GM19452 (cell line): ENCODE measurements around the gene CCDC149.
A peak's percentile ranks its signal among the peaks of the same experiment; 100 is the strongest.

Experiments used
- ATAC-seq: cut with Tn5 transposase; IDR thresholded peaks from one replicate; pipeline ENCODE4 v1.9.1; 2021; ENCODE audit not compliant: unreplicated experiment

The CCDC149 gene

DNA sequence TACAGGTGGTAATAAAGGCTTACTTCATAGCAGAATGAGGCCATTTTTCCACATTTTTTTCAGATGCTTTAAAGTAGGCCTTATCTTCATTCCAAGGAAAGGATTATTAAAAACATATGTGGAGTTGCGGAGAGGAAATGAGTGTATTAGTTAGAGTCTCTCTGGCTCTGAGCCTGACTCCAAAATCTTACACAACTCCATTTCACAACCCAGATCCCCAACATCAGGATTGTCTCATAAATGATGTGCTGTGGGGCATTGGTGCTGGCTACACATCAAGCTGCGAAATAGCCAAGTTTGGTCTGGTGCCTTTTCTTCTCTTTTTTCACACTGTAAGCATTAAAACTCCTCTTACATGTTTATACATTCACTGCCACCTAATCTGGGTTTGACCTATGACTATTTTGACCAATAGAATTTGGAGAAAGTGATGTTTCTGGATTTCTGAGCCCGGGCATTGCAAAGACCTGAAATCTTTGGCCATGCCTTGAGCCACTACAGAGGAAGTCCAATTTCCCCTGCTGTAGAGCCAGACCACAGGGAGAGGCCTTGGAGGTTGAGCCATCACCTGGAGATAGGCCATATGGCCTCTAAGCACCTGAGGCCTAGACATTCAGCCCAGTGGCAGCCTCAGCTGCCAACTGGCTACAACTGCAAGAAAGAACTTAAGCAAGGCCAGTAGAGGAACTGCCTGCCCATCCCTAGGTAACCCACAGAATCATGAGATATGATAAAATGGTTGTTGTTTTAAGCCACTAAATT is 134.2 kb downstream of the CCDC149 start:
- ATAC-seq: no peak

DNA sequence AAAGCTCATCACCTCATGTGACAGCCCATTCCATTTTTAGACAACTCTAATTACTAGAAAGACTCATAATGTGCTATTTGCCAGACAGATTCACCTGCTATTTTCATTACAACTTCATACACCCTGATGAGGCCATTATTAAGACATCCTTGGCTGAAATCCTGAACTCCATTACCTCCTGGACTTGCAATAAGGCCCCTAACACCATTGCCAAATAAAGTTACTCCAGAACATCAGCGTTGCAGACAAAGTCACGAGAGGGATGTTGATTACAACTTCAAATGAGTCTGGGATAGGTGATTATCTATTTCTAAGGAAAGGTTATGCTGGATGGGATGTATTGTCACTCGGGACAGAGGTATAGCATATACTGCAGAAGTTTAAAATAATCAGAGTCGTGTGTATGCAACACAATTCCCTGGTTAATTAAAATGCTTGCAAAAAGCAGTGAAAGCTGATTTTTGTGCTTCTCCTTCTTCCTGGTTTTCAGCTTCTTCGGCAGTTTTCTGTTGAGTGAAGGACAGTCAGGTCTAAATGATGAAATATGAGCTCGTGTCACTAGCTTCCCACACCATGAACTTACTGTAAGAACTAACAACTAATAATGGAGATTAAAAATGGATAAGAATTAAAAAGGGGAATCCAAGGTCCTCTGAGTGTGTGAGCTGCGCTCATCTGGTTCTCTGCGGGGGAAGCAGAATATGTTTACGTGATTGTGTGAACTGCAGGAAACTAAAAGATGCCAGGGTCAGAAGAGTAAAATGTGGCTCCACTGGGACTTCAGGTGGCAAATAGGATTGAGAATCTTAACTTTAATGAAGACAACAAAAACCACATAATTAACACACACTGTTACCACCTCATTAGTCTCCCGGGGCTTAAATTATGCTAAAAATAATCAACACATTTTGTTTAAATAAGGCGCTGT is 135.0 kb downstream of the CCDC149 start:
- no peak for ATAC-seq

DNA sequence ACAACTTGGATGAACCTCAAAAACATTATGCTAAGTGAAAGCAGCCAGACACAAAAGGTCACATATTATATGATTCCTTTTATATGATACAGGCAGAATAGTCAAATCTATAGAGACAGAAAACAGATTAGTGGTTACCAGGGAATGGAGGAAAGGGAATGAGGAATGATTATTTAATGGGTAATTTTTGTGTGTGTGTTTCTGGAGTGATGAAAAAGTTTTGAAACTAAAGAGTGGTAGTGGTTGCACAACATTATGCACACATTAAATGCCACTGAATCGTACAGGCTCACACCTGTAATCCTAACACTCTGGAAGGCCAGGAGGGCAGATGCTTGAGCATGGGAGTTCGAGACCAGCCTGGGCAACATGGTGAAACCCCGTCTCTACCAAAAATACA is 137.1 kb downstream of the CCDC149 start:
- ATAC-seq: no peak

DNA sequence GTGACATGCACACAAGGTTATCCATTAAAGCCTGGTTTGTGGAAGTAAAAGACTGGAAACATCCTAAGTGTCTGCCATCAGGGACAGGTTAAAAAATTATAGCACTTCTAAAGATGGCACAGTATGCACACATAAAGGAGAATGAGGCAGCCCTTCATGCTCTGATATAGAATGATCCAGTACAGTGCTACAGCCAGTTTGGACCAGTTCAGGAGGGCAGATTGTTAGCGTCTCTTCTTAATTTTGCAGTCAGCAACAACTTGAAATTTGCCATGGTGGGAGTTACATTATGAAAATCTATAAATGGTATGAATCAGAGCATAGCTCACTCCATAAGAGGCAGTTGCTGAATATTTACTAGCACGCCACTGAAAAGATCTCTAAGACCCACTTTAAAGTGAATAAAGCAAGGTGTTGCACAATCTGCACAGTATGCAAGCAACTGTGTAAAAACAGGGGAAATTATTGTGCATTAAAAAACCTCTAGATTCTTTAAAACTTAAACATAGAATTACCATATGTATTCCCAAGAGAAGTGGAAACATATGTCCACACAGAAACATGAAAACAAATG is 137.7 kb downstream of the CCDC149 start:
- no peak for ATAC-seq

DNA sequence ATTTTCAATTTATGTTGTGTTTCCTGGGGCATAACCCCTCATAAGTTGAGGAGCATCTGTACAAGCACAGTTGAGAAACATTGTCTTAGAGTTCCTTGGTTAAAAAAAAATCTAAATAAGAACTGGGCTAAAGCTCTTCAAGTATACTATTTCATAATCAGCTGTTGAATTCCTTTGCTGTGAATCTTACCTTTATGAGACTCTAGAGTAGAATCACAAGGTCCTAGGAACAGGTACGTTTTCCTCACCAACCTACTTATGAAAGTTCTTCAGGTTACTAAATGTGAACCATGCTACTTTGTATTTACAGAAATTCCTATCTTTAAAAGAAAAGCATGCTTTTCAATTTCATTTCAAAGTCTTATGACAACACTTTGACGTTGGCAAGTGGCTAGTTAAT is 138.4 kb downstream of the CCDC149 start:
- no peak for ATAC-seq

DNA sequence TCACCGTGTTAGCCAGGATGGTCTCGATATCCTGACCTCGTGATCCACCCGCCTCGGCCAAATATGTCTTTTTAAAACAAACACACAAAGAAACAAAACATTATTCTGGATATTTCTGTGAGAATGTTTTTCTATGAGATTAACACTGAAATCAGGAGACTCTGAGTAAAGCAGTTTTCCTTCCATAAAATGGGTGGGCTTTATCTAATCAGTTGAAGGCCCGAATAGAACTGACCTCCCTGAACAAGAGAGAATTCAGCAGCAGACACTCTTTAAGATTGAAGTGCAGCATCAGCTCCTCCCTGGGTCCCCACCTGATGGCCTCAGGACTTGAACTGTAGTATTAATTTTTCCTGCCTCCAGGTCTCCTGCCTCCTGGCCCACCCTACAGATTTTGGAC is 139.9 kb downstream of the CCDC149 start:
- ATAC-seq: no peak

DNA sequence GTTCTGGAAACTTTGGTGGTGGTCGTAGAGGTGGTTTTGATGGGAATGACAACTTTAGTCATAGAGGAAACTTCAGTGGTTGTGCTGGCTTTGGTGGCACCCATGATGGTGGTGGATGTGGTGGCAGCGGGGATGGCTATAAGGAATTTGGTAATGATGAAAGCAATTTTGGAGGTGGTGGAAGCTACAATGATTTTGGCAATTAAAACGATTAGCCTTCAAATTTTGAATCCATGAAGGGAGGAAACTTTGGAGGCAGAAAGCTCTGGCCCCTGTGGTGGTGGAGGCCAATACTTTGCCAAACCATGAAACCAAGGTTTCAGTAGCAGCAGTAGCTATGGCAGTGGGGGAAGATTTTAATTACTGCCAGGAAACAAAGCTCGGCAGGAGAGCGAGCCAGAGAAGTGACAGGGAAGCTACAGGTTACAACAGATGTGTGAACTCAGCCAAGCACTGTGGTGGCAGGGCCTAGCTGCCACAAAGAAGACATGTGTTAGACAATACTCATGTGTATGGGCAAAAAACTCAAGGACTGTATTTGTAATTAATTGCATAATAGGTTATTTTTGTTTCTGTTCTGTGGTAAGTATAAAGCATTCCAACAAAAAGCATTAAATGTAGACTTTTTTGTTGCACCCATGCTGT is 140.7 kb downstream of the CCDC149 start:
- ATAC-seq: no peak

DNA sequence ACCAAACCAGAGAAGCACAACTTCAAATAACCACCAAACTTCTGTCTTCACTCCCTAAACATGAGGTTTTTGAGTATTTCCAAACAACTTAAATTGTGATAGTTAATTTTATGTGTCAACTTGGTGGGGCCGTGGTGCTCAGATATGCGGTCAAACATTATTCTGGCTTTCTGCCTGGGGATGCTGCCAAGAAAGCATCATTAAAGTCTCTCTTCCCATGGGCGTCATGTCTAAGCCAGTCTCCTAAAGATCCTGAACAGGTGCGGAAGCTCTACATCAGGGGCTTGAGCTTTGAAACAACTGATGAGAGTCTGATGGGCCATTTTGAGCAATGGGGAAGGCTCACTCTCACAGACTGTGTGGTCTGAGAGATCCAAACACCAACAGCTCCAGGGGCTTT is 141.6 kb downstream of the CCDC149 start:
- no peak for ATAC-seq

DNA sequence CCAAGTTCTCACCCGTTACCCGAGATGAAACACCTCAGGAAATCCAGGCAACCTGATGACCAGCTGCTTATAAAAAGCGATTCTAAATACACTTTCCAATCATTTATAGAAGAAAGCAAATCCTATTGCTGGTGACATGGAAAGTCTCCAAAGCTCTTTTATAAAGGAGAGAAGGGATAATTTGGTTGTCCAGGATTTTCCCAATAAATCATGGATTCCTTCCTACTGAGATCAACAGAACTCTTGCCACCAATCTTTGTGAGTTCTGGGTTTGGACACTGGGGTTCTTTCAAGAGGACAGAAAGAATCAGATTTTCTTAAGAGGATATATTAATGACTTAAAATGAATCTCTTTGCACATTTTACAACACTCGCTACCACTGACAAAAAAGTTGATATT is 142.2 kb downstream of the CCDC149 start:
- no peak for ATAC-seq

DNA sequence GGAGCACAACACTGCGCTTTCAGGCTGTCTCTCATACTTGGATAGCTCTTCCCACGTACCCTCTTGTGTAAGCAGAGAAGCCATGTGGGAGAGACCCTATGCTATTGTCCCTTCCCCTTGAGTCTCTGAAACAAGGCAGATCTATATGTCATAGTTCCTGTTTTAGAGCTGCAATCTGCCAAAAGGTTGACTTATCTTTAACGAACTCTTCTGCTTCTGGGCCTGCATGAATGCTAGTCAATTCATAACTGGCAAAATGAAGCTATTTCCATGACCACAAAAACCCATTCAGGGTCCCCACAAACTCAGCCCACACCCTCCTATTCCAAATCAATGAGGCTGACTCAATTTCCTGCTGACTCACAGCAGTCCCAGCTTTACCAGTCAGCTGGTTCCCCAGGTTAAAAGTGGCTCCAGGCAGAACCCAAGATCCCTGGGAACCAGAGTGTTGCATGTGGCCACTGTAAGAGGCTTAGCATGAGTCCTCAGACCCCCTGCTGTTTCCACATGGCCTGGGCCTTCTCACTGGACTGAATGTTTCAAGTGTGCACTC is 142.7 kb downstream of the CCDC149 start:
- peak; percentile 76 for ATAC-seq

DNA sequence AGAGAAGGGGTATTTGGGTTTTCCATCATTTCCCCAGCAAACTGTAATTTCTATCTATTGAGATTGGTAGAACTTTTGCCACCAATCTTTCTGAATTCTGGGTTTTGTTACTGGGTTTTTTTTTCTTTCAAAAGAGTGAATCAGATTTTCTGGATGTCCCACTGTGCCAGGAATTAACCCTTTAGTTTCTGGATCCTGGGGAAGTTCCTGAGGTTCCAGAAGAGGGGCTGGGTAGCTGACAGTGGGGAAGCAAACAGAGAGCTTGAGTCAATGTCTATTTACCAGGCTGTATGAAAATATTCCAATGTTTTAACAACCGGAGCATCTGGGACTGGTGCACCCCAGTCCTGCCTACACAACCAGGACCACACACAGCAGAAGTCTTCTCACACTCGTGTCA is 143.3 kb downstream of the CCDC149 start:
- ATAC-seq: peak; percentile 9

DNA sequence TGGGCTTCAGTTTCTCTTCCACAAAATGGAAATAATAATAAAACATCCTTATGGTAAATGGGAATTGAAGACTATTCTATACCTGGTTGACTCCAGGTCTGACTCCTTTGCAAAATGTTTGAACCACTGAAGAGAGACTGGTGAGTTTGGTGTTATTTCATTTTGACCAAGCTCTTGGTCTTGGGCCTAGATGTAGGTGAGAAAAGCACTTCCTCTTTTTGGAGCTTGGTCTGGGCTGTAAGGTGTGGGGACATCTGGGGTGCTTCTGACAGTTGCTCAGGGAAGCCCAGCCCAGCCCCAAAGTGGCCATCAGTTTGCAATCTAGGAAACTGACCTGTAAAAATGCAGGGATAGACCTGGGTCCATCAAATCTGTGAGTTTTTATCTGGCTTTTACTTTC is 144.2 kb downstream of the CCDC149 start:
- peak; percentile 81 for ATAC-seq

DNA sequence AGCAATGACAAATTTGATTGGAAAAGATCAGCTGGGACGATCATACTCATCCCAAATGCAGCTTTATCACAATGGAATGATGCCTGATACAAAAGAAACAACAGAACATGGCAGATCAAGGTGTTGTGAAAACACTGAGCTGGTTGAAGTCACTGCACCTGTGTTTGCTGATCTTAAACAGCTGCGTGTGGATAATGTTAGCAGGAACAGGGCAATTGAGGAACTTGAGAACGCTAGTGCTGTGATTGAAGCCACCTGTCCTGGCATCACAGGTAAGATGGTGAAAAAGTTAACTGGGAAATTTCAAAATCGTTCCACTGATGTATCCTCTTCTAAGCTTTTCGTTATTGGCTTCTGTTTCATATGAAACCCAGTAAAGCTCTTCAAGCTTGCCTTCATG is 144.8 kb downstream of the CCDC149 start:
- peak; percentile 3 for ATAC-seq

DNA sequence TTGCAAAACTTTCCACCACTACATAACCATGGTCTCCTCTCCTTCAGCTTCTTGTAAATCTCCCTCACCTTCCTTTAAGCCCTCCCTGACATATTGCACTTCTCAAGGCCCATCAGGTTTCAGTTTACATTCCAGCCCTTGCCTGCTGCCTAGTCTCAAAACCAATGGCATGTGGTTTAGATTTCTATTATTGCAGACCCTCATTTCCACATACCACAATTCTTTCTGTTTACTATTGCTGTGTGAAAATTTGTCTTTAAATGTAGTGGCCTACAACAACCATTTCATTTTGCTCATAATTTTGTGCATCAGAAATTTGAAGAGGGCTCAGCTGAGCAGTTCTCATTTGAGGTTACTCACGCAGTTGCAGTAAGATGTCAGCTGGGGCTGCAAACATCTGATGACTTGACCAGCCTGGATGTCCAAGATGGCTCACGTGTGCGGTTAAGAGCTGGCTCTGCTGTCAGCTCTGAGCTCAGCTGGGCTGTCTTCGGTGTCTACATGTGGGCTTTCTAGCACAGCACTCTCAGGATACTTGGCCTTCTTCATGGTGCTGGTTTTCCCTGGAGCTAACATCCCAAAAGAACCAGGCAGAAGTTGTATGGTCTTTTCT is 147.4 kb downstream of the CCDC149 start:
- ATAC-seq: no peak

DNA sequence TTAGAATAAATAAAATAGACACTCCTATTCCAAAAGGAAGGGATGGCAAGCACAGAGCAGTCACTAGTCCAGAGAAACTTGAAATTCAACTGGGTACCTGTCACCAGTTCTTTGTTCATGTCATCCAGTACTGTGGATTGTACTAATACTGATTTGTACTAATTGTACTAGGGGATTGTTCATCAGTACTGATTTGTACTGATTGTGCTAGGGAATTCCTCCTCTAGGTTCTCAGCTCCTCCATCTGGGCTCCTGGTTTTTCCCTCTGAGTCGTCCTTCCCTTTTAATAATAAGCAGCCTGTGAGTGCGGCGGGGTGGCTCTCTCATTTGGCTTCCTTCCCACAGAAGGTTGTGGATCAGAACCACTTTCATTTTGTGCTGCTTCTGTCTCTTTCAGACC is 148.5 kb downstream of the CCDC149 start:
- no peak for ATAC-seq

DNA sequence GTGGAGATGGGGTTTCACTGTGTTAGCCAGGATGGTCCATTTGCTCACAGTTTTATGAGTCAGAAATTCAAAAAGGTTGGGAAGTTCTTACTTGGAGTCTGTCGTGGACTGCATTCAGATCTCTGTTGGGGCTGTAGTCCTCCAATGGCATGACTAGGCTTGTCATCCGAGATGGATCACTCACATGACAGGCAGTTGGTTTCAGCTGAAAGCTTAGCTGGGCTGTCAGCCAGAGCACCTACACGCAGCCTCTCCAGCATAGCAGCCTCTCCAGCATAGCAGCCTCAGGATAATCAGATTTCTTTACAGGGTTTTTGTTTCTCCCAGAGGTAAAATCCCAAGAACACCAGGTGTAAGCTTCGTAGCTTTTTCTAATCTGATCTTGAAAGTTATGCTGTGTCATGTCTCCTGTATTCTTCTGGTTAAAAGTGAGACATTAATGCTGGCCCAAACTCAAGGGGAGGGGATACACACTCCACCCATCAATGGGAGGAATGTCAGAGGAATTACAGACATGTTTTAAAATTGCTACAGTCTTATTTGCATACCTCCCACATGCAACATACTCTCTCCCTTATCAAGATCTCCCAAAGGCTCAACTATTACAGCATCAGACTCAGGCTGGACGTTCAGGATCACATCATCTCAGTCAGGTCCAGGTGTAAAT is 149.1 kb downstream of the CCDC149 start:
- ATAC-seq: no peak
